Measurements from ENCODE around the gene UBTD2. TPM values are rescaled to one million over a fixed set of nuclear protein-coding genes. Genes with fewer than 3 reads are reported as not detected.

The UBTD2 gene
- total RNA-seq, 1 experiment from 2014 or later = 22.7 TPM

DNA sequence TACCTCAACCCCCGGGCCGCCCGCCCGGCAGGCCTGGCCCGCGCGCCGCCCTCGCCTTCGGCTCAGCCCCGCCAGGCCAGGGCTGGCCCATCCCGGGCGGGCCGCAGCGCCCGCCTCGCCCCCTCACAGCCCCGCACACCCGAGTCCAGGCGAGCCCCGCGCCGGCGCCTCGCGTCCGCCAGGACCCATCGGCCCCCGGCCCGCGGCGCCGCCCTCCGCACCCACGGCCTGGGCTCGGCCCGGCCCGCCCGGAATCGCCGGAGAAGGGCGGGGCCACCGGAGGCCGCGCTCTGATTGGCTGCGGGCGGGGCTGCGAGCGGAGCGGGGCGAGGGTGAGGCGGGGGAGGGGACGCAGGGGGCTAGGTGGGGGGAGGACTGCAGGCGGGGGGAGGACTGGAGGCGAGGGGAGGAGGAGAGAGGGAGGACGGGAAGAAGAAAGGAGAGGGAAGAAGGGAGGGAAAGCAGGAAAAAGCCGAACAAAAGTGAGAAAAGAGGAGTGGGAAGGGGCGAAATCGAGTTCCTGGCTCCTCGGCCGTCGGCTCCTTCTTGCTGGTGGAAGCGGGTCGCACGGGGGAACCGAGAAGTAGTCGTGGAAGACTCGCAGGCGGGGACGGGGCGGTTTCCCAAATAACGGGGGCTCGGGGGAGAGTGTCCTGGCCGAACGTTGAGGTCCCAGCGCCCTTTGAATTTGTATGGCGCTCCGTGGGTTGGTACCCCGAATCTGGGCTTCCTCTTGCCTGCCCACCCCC lies 472 bp upstream of the UBTD2 start:
- Mint-ChIP-seq H3K27me3 (ENCODE audit: low read depth) (peaks cover 10% of the 10 kb centered on the region), H3K4me1 (peaks cover 32% of the 10 kb centered on the region), H3K36me3 (no peaks in the 10 kb centered on the region), H3K9me3 (no peaks in the 10 kb centered on the region), H3K4me3 (peak overlapping the region; percentile 91), H3K27ac (peak overlapping the region; percentile 89)
- POLR2A ChIA-PET = no interaction called here
- ATAC-seq = peak; percentile 87
- peak; percentile 88 for DNase-seq (ENCODE audit: low spot score)
- TF ChIP-seq ZNF138 (CRISPR knock-in tag; conservative IDR thresholded peaks at IDR 0.05) (no peak), ZNF263 (CRISPR knock-in tag; IDR thresholded peaks at IDR 0.05; ENCODE audit: low read depth) (peak; percentile 98), ELF4 (CRISPR knock-in tag; IDR thresholded peaks at IDR 0.05; ENCODE audit: low read depth) (0 out of 2 replicates have a peak, but pooled peaks have one; percentile 13), ZMAT4 (CRISPR knock-in tag; IDR thresholded peaks at IDR 0.05) (peak; percentile 74; the same call in 1 of the 2 replicates), SP1 (CRISPR knock-in tag; conservative IDR thresholded peaks at IDR 0.05) (peak; percentile 73), ATF1 (CRISPR knock-in tag; IDR thresholded peaks at IDR 0.05) (no peak), KAT7 (CRISPR knock-in tag; IDR thresholded peaks at IDR 0.05; ENCODE audit: borderline replicate concordance) (no peak), NR1H2 (CRISPR knock-in tag; IDR thresholded peaks at IDR 0.05) (no peak), FOXP1 (CRISPR knock-in tag; IDR thresholded peaks at IDR 0.05; ENCODE audit: borderline replicate concordance) (0 out of 2 replicates have a peak, but pooled peaks have one; percentile 3), GABPB1 (CRISPR knock-in tag; IDR thresholded peaks at IDR 0.05) (no peak), ZNF121 (CRISPR knock-in tag; IDR thresholded peaks at IDR 0.05) (no peak)
- TF ChIP-seq, protein P1, sequence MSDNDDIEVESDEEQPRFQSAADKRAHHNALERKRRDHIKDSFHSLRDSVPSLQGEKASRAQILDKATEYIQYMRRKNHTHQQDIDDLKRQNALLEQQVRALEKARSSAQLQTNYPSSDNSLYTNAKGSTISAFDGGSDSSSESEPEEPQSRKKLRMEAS (CRISPR knock-in tag; IDR thresholded peaks at IDR 0.05) = no peak
- TF ChIP-seq, protein P2, sequence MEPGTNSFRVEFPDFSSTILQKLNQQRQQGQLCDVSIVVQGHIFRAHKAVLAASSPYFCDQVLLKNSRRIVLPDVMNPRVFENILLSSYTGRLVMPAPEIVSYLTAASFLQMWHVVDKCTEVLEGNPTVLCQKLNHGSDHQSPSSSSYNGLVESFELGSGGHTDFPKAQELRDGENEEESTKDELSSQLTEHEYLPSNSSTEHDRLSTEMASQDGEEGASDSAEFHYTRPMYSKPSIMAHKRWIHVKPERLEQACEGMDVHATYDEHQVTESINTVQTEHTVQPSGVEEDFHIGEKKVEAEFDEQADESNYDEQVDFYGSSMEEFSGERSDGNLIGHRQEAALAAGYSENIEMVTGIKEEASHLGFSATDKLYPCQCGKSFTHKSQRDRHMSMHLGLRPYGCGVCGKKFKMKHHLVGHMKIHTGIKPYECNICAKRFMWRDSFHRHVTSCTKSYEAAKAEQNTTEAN (CRISPR knock-in tag; IDR thresholded peaks at IDR 0.05) = no peak
- TF ChIP-seq, protein P3, sequence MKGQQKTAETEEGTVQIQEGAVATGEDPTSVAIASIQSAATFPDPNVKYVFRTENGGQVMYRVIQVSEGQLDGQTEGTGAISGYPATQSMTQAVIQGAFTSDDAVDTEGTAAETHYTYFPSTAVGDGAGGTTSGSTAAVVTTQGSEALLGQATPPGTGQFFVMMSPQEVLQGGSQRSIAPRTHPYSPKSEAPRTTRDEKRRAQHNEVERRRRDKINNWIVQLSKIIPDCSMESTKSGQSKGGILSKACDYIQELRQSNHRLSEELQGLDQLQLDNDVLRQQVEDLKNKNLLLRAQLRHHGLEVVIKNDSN (CRISPR knock-in tag; IDR thresholded peaks at IDR 0.05) = no peak
- TF ChIP-seq, protein P4, sequence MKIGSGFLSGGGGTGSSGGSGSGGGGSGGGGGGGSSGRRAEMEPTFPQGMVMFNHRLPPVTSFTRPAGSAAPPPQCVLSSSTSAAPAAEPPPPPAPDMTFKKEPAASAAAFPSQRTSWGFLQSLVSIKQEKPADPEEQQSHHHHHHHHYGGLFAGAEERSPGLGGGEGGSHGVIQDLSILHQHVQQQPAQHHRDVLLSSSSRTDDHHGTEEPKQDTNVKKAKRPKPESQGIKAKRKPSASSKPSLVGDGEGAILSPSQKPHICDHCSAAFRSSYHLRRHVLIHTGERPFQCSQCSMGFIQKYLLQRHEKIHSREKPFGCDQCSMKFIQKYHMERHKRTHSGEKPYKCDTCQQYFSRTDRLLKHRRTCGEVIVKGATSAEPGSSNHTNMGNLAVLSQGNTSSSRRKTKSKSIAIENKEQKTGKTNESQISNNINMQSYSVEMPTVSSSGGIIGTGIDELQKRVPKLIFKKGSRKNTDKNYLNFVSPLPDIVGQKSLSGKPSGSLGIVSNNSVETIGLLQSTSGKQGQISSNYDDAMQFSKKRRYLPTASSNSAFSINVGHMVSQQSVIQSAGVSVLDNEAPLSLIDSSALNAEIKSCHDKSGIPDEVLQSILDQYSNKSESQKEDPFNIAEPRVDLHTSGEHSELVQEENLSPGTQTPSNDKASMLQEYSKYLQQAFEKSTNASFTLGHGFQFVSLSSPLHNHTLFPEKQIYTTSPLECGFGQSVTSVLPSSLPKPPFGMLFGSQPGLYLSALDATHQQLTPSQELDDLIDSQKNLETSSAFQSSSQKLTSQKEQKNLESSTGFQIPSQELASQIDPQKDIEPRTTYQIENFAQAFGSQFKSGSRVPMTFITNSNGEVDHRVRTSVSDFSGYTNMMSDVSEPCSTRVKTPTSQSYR (CRISPR knock-in tag; IDR thresholded peaks at IDR 0.05) = 0 out of 2 replicates have a peak, but pooled peaks have one; percentile 44
- CTCF ChIA-PET = interaction anchor here (1.3 to 1.9 kb wide), 5 partner anchors 10 to 188 kb away, joined by 3 to 14 read pairs (median 8); partner anchors contain the start of gene STK10

DNA sequence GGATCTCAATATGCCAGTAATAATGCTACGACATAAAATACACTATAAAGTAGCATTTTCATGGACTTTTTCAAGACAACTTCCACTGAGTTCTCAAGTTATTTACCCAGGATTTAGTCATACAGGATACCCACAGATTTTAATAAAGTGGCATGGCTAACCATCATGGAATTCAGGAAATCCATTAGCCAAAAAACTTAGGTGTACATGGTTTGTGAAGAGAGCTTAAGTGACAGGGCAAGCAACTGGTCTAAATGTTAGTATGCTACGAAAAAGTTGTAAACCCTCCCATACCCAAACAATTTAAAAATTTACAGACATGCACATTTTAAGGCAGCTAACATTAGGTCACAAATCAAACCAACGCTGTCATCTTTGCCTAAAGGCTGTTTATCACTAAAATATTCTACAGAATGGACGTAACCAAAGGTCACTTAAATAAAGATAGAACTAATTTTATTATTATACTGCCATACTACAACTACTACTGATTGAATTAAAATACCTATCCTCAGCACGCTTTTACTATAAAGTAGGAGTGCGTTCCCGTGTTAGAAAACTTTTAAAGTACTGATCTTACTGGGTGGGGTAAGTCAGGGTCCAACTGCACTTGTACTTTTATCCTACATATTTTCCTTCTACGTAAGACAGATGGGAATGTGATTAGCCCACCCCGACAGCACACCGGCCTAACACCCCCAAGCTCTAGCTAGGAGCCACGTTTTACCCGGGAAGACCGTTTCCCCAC lies 1.1 kb downstream of the UBTD2 start:
- Mint-ChIP-seq H3K27me3 (ENCODE audit: low read depth) (peaks cover 10% of the 10 kb centered on the region), H3K9me3 (peaks cover 5% of the 10 kb centered on the region; the same call in 1 of the 2 replicates), H3K4me1 (peaks cover 37% of the 10 kb centered on the region), H3K27ac (peak overlapping the region; percentile 86), H3K36me3 (peaks cover 6% of the 10 kb centered on the region), H3K4me3 (peak overlapping the region; percentile 95)
- ATAC-seq = no peak
- TF ChIP-seq ATF6 (CRISPR knock-in tag; IDR thresholded peaks at IDR 0.05) = no peak
- no peak for TF ChIP-seq TP53 (CRISPR knock-in tag; IDR thresholded peaks at IDR 0.05)
- no peak for TF ChIP-seq ZNF512 (CRISPR knock-in tag; IDR thresholded peaks at IDR 0.05; ENCODE audit: borderline replicate concordance)
- POLR2A ChIA-PET = interaction anchor here (0.6 to 1.3 kb wide), 5 partner anchors 9 to 730 kb away, joined by 3 to 12 read pairs (median 4); partner anchors contain the start of gene FBXW11
- CTCF ChIA-PET = interaction anchor here (0.8 to 1.9 kb wide), 12 partner anchors 9 to 186 kb away, joined by 3 to 14 read pairs (median 4); partner anchors contain the start of gene STK10
- DNase-seq (ENCODE audit: low spot score) = no peak

All from WTC11 (cell line).